GM18508 (cell line): ENCODE data around the gene CAPN3.
"Not testable (repeated sequence)": the region's sequence is repeated elsewhere in the genome, so short reads cannot be mapped to it uniquely, and the experiment has no call there.

Experiments
- ATAC-seq: cut with Tn5 transposase; IDR thresholded peaks from one replicate; pipeline ENCODE4 v1.9.1; 2021; ENCODE audit warnings: moderate number of reproducible peaks; ENCODE audit not compliant: insufficient read depth, unreplicated experiment

CAPN3 gene

DNA sequence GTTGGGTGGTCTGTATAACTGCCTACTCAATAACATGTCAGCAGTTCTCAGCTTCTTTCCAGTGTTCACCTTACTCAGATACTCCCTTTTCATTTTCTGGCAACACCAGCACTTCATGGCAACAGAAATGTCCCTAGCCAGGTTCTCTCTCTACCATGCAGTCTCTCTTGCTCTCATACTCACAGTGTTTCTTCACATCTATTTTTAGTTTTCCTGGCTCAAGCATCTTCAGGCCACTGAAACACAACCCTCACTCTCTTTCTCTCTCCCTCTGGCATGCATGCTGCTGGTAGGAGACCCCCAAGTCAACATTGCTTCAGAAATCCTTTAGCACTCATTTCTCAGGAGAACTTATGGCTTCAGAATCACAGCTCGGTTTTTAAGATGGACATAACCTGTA lies at the start of gene CAPN3:
CAPN3 (plus strand) TSS at position 253 of the 400 bp plus-strand sequence. CDS start 305 bp downstream, outside the sequence.
- ATAC-seq: no peak

GRCh38 chr15:42313463-42313862 lies 45.8 kb upstream of the CAPN3 start:
- no peak for ATAC-seq

GRCh38 chr15:42314818-42315217 lies 44.5 kb upstream of the CAPN3 start:
- ATAC-seq: no peak

- no peak for ATAC-seq
These were observed 43.8 kb upstream of the CAPN3 start for GRCh38 chr15:42315521-42315920.

DNA sequence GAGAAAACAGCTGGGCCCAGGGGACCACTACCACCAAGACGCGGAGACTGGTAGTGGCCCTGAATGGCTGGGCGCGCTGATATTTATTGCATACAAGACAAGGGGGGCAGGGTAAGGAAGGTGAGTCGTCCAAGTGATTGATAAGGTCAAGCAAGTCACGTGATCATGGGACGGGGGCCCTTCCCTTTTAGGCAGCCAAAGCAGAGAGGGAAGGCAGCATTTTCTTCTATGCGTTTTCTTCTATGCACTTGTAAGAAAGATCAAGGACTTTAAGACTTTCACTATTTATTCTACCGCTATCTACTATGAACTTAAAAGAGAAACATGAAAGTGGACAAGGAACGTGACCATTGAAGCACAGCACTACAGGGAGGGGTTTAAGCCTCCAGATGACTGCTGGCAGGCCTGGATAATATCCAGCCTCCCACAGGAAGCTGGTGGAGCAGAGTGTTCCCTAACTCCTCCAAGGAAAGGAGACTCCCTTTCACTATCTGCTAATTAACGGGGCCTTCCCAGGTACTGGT lies 43.0 kb upstream of the CAPN3 start:
- not testable (repeated sequence) for ATAC-seq

GRCh38 chr15:42319206-42319605 lies 40.1 kb upstream of the CAPN3 start:
- ATAC-seq: no peak

- no peak for ATAC-seq
These were observed 35.0 kb upstream of the CAPN3 start for GRCh38 chr15:42324308-42324707.

DNA sequence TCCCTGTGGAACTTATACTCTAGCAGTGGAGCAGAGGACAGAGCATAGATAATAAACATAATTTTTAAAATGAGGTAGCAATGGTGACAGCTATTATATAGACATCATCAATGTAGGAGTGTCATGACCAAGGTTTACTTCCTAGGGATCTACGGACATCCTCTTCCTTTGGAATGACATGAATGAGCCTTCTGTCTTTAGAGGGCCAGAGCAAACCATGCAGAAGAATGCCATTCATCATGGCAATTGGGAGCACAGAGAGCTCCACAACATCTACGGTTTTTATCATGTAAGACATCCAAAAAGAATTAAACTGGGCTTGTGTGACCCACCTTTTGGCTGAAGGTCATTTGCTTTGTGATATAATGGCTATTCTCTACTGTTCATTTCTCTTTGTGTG lies 30.1 kb upstream of the CAPN3 start:
- ATAC-seq: no peak

DNA sequence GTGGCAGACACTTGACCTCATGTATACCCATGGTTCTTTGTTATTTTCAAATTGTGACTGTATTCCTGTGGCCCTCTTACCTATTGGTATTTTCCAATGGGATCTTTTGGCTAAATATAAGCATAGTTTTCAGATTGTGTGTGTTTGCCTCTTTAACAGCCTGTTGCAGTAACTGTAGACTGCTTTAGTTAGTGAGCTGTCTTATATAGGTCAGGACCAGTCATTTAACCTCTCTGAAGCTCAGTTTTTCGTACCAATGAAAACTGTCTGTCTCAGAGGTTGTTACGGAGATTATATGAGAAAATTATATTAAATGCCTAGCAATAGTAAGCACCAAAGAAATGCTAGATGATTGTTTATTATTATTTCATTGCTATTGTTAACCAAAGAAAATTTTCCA lies 29.3 kb upstream of the CAPN3 start:
- no peak for ATAC-seq

GRCh38 chr15:42331235-42331634 lies 28.1 kb upstream of the CAPN3 start:
- ATAC-seq: no peak

- no peak for ATAC-seq
These were observed 27.0 kb upstream of the CAPN3 start for GRCh38 chr15:42332331-42332730.

DNA sequence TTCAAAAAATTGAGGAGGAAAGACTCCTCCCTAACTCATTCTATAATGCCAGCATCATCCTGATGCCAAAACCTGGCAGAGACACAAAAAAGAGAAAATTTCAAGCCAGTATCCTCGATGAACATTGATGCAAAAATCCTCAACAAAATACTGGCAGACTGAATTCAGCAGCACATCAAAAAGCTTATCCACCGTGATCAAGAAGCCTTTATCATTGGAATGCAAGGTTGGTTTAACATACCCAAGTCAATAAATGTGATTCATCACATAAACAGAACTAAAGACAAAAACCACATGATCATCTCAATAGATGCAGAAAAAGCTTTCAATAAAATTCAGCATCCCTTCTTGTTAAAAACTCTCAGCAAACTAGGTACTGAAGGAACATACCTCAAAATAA lies 24.2 kb upstream of the CAPN3 start:
- no peak for ATAC-seq

DNA sequence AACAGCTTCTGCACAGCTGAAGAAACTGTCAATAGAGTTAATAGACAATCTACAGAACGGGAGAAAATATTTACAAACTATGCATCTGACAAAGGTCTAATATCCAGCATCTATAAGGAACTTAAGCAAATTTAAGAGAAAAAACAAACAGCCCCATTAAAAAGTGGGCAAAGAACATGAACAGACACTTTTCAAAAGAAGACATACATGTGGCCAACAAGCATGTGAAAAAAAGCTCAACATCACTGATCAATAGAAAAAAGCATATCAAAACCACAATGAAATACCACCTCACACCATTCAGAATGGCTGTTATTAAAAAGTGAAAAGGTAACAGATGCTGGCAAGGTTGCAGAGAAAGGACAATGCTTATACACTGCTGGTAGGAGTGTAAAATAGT lies 22.7 kb upstream of the CAPN3 start:
- not testable (repeated sequence) for ATAC-seq

DNA sequence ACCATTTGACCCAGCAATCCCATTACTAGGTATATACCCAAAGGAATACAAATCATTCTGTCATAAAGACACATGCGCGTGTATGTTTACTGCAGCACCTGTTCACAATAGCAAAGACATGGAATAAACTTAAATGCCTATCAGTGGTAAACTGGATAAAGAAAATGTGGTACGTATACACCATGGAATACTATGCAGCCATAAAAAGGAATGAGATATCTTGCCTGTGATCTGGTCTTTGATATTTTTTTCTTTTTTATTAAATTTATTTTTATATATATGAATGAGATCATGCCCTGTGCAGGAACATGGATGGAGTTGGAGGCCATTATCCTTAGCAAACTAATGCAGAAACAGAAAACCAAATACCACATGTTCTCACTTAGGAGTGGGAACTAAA lies 22.2 kb upstream of the CAPN3 start:
- ATAC-seq: not testable (repeated sequence)

- ATAC-seq: no peak
These were observed 20.8 kb upstream of the CAPN3 start for GRCh38 chr15:42338500-42338899.

DNA sequence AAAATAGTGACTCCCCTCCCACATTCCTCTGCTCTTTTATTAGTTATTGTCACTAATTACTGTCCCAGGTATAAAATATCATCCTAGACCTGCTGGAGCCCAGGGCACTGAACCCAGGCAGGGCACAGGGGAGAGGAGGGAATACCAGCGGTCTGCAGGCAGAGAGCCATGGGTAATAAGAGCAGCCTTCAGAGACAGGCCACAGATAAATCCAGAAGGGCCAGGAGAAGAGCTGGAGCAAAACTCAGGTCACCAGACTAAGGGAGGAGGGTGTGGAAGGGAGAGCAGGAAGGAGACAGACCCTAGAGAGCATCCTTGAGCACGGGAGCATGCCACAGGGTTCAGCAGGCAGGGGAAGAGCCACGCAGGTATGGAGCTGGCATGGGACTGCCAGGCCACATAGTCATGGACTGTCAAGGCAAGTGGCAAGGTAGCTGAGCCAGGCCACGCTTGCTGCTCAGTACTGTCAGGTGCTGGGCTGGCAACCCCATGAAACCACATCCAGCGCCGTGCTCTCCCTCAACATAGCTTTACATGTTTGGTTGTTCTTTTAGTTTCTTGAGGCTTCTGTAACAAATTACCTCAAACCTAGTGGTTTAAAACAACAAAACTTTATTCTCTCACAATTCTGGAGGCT lies 15.6 kb upstream of the CAPN3 start:
- no peak for ATAC-seq

DNA sequence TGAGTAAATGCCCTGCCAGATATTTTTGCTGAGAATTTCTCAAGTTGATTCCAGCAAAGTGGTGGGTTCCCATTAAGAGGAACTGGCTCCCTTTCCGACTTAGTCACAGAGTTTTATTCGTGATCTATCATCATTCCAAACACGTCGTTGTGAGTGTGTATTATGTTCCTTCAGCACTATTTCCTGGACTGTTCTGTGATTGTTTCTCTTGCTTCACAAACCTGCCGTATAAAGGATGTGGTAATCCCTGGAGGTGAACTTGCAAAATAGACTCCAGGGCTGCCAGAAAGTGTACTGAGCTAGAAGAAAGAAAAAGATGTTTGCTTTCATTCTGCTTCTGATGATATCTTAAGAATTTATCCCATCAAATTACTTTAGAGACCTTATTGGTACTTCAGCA lies 14.5 kb upstream of the CAPN3 start:
- no peak for ATAC-seq

DNA sequence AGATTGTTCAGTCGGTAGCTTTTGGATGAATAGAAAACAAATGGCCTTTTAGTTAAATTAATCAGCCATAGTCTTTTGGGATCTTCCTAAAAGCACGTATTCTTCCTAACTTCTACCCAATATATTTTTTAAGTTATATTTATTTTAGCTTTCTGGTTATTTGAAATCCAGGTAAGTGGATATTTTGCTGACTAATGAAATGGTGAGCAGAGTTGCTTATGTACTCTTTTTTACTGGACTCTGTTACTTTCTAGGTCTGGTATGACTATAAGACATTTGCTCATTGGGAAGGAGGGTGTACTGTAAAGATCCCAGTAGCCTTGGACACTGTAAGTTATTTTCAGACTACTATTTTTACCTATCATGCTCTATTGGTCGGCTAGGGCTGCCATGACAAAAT lies 13.8 kb upstream of the CAPN3 start:
- ATAC-seq: no peak

DNA sequence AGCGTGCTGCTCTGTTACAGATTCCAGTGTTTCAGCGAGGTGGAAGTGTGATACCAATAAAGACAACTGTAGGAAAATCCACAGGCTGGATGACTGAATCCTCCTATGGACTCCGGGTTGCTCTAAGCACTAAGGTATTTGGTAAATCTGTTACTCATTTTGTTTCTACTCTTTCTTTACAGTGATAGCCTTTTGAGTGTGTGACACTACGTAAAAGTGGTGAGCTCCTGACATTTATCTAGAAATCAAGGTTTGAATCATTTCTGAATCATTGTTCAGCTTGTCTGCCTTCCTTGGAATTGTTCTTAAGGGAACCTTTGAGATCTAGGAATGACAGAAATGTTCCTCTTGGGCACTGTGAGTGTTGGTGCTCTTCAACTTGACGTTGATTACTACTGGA lies 11.2 kb upstream of the CAPN3 start:
- ATAC-seq: no peak

DNA sequence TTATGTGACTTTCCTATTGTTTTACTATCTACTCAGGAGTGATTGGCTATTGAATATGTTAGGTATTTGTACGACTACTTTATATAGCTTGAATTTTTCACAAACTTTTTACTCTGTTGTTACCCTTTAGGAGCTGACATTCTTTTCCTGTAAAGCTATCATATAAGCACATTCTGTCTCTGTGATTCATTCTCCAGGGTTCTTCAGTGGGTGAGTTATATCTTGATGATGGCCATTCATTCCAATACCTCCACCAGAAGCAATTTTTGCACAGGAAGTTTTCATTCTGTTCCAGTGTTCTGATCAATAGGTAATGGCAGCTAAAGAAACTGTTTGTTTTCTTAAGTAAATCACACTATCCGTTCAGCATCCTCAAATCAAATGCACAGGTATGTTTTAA lies 10.1 kb upstream of the CAPN3 start:
- no peak for ATAC-seq

GRCh38 chr15:42352401-42352800 lies 6.9 kb upstream of the CAPN3 start:
- no peak for ATAC-seq

GRCh38 chr15:42353061-42353460 lies 6.2 kb upstream of the CAPN3 start:
- ATAC-seq: no peak
